ENCODE measurements around the gene KBTBD2. TPM values are rescaled to one million over a fixed set of nuclear protein-coding genes. Genes with fewer than 3 reads are reported as not detected.

KBTBD2 gene
- total RNA-seq, 1 donor from 2014 or later: 41.3 TPM

GRCh38 chr7:32893722-32894121 lies 2.2 kb upstream of the KBTBD2 start:
- H3K4me3 Mint-ChIP-seq (ENCODE audit: unreplicated experiment): peak overlapping the region; percentile 92
- H3K27ac Mint-ChIP-seq (ENCODE audit: unreplicated experiment): peak overlapping the region; percentile 96

GRCh38 chr7:32893207-32893524 lies 1.6 kb upstream of the KBTBD2 start:
- peak overlapping the region; percentile 96 for H3K27ac Mint-ChIP-seq (ENCODE audit: unreplicated experiment)
- H3K36me3 Mint-ChIP-seq (ENCODE audit: unreplicated experiment): no peaks in the 10 kb centered on the region
- no peak for DNase-seq
- peaks cover 11% of the 10 kb centered on the region for H3K27me3 Mint-ChIP-seq (ENCODE audit: unreplicated experiment)
- peaks cover 18% of the 10 kb centered on the region for H3K4me1 Mint-ChIP-seq (ENCODE audit: low read depth, unreplicated experiment)
- no peak for TF ChIP-seq CTCF (IDR thresholded peaks at IDR 0.05; ENCODE audit: partially characterized antibody, unreplicated experiment)
- H3K9me3 Mint-ChIP-seq (ENCODE audit: unreplicated experiment): peaks cover 14% of the 10 kb centered on the region
- H3K4me3 Mint-ChIP-seq (ENCODE audit: unreplicated experiment): peak overlapping the region; percentile 92

More at GRCh38 chr7:32893722-32894121, 2.2 kb upstream of the KBTBD2 start:
- H3K4me1 Mint-ChIP-seq (ENCODE audit: low read depth, unreplicated experiment): peaks cover 18% of the 10 kb centered on the region
- no peaks in the 10 kb centered on the region for H3K36me3 Mint-ChIP-seq (ENCODE audit: unreplicated experiment)
- TF ChIP-seq CTCF (IDR thresholded peaks at IDR 0.05; ENCODE audit: partially characterized antibody, unreplicated experiment): no peak
- H3K9me3 Mint-ChIP-seq (ENCODE audit: unreplicated experiment): peaks cover 14% of the 10 kb centered on the region
- DNase-seq: no peak
- H3K27me3 Mint-ChIP-seq (ENCODE audit: unreplicated experiment): peaks cover 11% of the 10 kb centered on the region

GRCh38 chr7:32892521-32893206 lies 1.1 kb upstream of the KBTBD2 start:
- Mint-ChIP-seq H3K27ac (ENCODE audit: unreplicated experiment) (peak overlapping the region; percentile 96), H3K36me3 (ENCODE audit: unreplicated experiment) (no peaks in the 10 kb centered on the region), H3K4me3 (ENCODE audit: unreplicated experiment) (peak overlapping the region; percentile 92), H3K27me3 (ENCODE audit: unreplicated experiment) (peaks cover 11% of the 10 kb centered on the region), H3K9me3 (ENCODE audit: unreplicated experiment) (peaks cover 14% of the 10 kb centered on the region), H3K4me1 (ENCODE audit: low read depth, unreplicated experiment) (peaks cover 18% of the 10 kb centered on the region)
- no peak for TF ChIP-seq CTCF (IDR thresholded peaks at IDR 0.05; ENCODE audit: partially characterized antibody, unreplicated experiment)
- peak; percentile 46 for DNase-seq

- Mint-ChIP-seq H3K4me1 (ENCODE audit: low read depth, unreplicated experiment) (peaks cover 20% of the 10 kb centered on the region), H3K9me3 (ENCODE audit: unreplicated experiment) (peaks cover 14% of the 10 kb centered on the region), H3K36me3 (ENCODE audit: unreplicated experiment) (no peaks in the 10 kb centered on the region), H3K4me3 (ENCODE audit: unreplicated experiment) (peak overlapping the region; percentile 92), H3K27me3 (ENCODE audit: unreplicated experiment) (peaks cover 11% of the 10 kb centered on the region), H3K27ac (ENCODE audit: unreplicated experiment) (peak overlapping the region; percentile 96)
- TF ChIP-seq CTCF (IDR thresholded peaks at IDR 0.05; ENCODE audit: partially characterized antibody, unreplicated experiment): no peak
- DNase-seq: peak; percentile 98
Observed at GRCh38 chr7:32891800-32892520, 400 bp upstream of the KBTBD2 start.

GRCh38 chr7:32890793-32891042 lies 842 bp downstream of the KBTBD2 start:
- Mint-ChIP-seq H3K4me1 (ENCODE audit: low read depth, unreplicated experiment) (peaks cover 23% of the 10 kb centered on the region), H3K4me3 (ENCODE audit: unreplicated experiment) (peak overlapping the region; percentile 88), H3K36me3 (ENCODE audit: unreplicated experiment) (no peaks in the 10 kb centered on the region), H3K27me3 (ENCODE audit: unreplicated experiment) (peaks cover 11% of the 10 kb centered on the region), H3K27ac (ENCODE audit: unreplicated experiment) (peak overlapping the region; percentile 97), H3K9me3 (ENCODE audit: unreplicated experiment) (peaks cover 14% of the 10 kb centered on the region)
- no peak for DNase-seq
- TF ChIP-seq CTCF (IDR thresholded peaks at IDR 0.05; ENCODE audit: partially characterized antibody, unreplicated experiment): no peak

Measured in glutamatergic neuron (in vitro differentiated cells).